Left ventricle myocardium inferior (tissue), 1 donor: Measurements from ENCODE around the gene BAG1. TPM values are rescaled to one million over a fixed set of nuclear protein-coding genes. Genes with fewer than 3 reads are reported as not detected.

Experiments used
- DNase-seq: peaks from one replicate; pipeline ENCODE4 v3.0.0-alpha.2; 2020
- H3K27ac ChIP-seq: fragments of 200-600 bp; replicated peaks from 2 replicates; pipeline ENCODE4 v1.8.0; 2021
- H3K27me3 ChIP-seq: fragments of 200-600 bp; 2 replicates; pipeline ENCODE4 v1.8.0; 2021; ENCODE audit warnings: low read depth
- H3K36me3 ChIP-seq: fragments of 200-600 bp; 2 replicates; pipeline ENCODE4 v1.8.0; 2021
- H3K4me1 ChIP-seq: fragments of 200-600 bp; 2 replicates; pipeline ENCODE4 v1.8.0; 2021
- H3K4me3 ChIP-seq: fragments of 200-600 bp; 2 replicates; pipeline ENCODE4 v1.8.0; 2021; ENCODE audit warnings: mild to moderate bottlenecking, moderate library complexity
- H3K9me3 ChIP-seq: fragments of 200-600 bp; replicated peaks from 2 replicates; pipeline ENCODE4 v1.8.0; 2021
- intact Hi-C: fragments of 100-400 bp; cut with micrococcal nuclease; formaldehyde crosslinking; loops from one replicate; pipeline ENCODE4 v1.11.0; 2022
- total RNA-seq: library from RNA; stranded (reverse); fragmentation: NEBNext Ultra II Directional; extraction: Animal tissue kit (Norgen Biotek cat#: 25700); gene quantifications from one replicate; pipeline ENCODE4 v1.2.1, GENCODE V29; 2021
- TF ChIP-seq, protein P1 (sequence below): fragments of 200-600 bp; IDR thresholded peaks from 2 replicates; pipeline ENCODE4 v1.8.0; 2021; ENCODE audit warnings: antibody characterized with exemption, mild to moderate bottlenecking, borderline replicate concordance
- donor health status: DM: no; HTN: yes; CAD: no; lungs with severe emphysema.

Gene BAG1
- total RNA-seq, 1 donor from 2014 or later, result 138 TPM

DNA sequence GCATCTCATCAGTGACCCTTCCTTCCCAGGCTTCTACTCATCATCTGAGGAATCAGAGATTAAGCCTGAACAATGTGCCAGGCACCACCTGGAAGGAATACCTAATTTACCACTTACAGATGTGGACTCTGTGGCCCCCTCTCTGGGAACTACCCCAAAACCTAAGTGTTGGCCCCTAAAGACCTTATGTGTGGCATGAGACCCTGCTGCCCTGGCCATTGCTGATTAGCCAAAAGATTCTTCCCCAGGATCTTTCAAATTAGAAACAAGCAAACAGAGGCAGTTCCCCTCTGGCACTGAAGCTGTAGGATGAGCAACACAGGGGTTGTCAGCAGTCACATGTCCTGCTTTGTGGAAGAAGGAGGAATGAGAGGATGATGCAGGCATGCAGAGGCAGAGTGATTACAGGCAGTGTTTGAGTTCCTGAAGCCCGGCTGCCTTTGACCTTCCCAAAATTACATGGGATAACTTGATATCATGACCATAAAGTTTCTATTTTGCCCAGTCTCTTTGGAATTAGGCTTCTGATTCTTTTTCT, 14.0 kb downstream of the BAG1 start:
- intact Hi-C loops, result no loop called here
- H3K27ac ChIP-seq, result no peak overlapping the region
- no peaks in the 10 kb centered on the region for H3K27me3 ChIP-seq
- H3K4me1 ChIP-seq, result no peaks in the 10 kb centered on the region
- H3K36me3 ChIP-seq, result peaks cover 64% of the 10 kb centered on the region
- H3K9me3 ChIP-seq, result no peaks in the 10 kb centered on the region
- H3K4me3 ChIP-seq, result no peak overlapping the region
- no peak for DNase-seq
- TF ChIP-seq, protein P1, sequence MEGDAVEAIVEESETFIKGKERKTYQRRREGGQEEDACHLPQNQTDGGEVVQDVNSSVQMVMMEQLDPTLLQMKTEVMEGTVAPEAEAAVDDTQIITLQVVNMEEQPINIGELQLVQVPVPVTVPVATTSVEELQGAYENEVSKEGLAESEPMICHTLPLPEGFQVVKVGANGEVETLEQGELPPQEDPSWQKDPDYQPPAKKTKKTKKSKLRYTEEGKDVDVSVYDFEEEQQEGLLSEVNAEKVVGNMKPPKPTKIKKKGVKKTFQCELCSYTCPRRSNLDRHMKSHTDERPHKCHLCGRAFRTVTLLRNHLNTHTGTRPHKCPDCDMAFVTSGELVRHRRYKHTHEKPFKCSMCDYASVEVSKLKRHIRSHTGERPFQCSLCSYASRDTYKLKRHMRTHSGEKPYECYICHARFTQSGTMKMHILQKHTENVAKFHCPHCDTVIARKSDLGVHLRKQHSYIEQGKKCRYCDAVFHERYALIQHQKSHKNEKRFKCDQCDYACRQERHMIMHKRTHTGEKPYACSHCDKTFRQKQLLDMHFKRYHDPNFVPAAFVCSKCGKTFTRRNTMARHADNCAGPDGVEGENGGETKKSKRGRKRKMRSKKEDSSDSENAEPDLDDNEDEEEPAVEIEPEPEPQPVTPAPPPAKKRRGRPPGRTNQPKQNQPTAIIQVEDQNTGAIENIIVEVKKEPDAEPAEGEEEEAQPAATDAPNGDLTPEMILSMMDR, result no peak

DNA sequence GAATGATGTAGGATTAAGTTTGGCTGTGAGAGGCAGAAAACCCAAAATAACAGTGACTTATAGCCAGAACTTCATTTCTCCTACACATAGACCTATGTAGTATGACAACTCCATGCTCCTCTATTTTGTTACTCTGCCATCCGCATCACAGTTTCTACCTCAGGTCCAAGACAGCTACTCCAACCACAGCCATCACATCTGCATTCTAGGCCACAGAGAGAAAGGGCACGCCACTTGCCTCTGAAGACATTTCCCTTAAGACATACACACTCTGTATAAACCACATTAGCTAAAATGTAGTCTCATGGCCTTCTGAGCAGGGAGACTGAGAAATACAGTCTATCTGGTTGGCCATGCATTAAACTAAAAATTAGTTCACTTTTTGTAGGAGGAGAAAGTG, 14.5 kb downstream of the BAG1 start:
- Histone ChIP-seq H3K9me3 (no peaks in the 10 kb centered on the region), H3K4me1 (no peaks in the 10 kb centered on the region), H3K36me3 (peaks cover 59% of the 10 kb centered on the region), H3K4me3 (no peak overlapping the region), H3K27me3 (no peaks in the 10 kb centered on the region), H3K27ac (no peak overlapping the region)
- intact Hi-C loops, result no loop called here
- TF ChIP-seq, protein P1, result no peak
- DNase-seq, result no peak

DNA sequence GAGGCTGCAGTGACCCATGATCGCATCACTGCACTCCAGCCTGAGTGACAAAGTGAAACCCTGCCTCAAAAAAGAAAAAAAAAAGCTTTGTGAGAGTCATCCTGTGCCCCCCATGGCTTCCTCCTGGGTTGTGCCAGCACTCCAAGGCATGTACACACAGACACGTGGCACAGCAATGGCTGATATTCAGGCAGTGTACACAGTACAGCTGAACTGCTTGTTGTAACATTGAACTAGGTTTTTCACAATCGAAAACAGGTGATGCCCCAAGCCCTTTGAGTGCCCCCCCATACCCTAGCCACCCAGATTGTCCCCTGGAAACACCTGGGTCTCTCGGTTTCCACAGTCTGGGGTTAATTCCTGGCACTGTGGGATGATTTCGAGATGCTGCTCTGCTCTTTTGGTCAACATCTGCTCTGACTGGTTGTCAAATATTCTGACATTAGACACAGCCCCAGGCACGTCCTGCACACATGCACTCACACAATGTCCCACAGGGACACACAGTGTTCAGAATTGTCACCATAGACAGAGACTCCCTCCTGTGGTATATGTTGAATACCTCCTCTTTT, 15.3 kb downstream of the BAG1 start:
- Histone ChIP-seq H3K9me3 (no peaks in the 10 kb centered on the region), H3K27me3 (no peaks in the 10 kb centered on the region), H3K27ac (no peak overlapping the region), H3K36me3 (peaks cover 51% of the 10 kb centered on the region), H3K4me1 (no peaks in the 10 kb centered on the region), H3K4me3 (no peak overlapping the region)
- no peak for DNase-seq
- TF ChIP-seq, protein P1, result no peak
- intact Hi-C loops, result no loop called here

DNA sequence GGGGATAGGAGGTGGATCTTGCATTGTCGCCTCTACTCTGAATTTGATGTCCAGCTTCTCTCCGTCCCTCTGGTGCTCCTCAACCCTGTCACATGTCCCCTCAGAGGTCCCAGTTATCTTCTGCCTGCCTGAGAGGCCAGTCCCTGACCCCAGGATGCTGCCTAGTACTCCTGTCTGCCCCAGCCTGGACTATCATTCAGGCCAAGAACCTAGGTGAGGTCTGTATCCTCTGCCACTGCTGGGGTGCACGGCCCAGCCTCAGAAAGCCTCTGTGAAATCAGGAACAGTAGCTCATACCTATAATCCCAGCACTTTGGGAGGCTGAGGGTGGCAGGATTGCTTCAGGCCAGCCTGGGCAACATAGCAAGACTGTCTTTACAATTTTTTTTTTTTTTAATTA, 15.9 kb downstream of the BAG1 start:
- Histone ChIP-seq H3K36me3 (peaks cover 46% of the 10 kb centered on the region), H3K9me3 (no peaks in the 10 kb centered on the region), H3K4me1 (no peaks in the 10 kb centered on the region), H3K27ac (no peak overlapping the region), H3K27me3 (no peaks in the 10 kb centered on the region), H3K4me3 (no peak overlapping the region)
- no peak for DNase-seq
- intact Hi-C loops, result no loop called here
- TF ChIP-seq, protein P1, result no peak

DNA sequence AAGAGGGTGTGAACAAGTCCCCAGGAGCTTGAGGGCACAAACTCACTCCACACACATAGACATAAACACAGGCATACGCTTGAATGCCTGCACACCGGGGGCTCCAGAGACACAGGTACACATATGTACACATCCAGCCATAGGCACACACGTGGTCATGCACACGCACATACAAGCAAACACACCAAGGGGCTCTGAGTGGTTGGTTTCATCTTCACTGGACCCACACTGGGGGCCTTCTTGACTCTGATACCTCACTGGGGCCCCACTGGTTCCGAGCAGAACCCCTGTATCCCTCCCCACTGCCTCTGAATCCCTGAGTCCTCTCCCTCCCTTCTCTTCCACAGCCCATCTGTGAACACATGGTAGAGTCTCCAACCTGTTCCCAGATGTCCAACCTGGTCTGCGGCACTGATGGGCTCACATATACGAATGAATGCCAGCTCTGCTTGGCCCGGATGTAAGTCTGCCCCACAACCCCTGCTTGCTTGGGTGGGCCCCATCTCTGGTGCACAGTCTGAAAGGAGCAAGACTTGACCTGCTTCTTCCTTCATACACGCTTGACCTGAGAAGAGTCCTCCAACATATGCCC, 18.1 kb downstream of the BAG1 start:
- Histone ChIP-seq H3K9me3 (no peaks in the 10 kb centered on the region), H3K4me3 (no peak overlapping the region), H3K4me1 (no peaks in the 10 kb centered on the region), H3K27me3 (no peaks in the 10 kb centered on the region), H3K36me3 (peaks cover 27% of the 10 kb centered on the region), H3K27ac (no peak overlapping the region)
- intact Hi-C loops, result no loop called here
- TF ChIP-seq, protein P1, result no peak
- no peak for DNase-seq
